Smooth muscle cell (in vitro differentiated cells): Measurements from ENCODE around the gene CUL2. TPM values are rescaled to one million over a fixed set of nuclear protein-coding genes. Genes with fewer than 3 reads are reported as not detected.
A peak's percentile ranks its signal among the peaks of the same experiment; 100 is the strongest.
"Not testable (repeated sequence)": the region's sequence is repeated elsewhere in the genome, so short reads cannot be mapped to it uniquely, and the experiment has no call there.

ENCODE experiments used
- DNase-seq: peaks from one replicate; lab custom pipeline; 2025; ENCODE audit not compliant: unreplicated experiment; lab: John Stamatoyannopoulos, UW
- H2AFZ ChIP-seq: fragments of 200-600 bp; sonication (generic); 2 replicates; pipeline ENCODE4 v1.6.0; 2016; ENCODE audit warnings: antibody characterized with exemption, low read depth, mild to moderate bottlenecking
- H3F3A ChIP-seq: fragments of 200-600 bp; sonication (generic); 2 replicates; pipeline ENCODE4 v1.6.0; 2017; ENCODE audit warnings: antibody characterized with exemption, low read depth
- H3K27ac ChIP-seq: fragments of 200-600 bp; sonication (generic); 2 replicates; pipeline ENCODE4 v1.5.1; 2016; ENCODE audit warnings: low read depth, mild to moderate bottlenecking
- H3K27me3 ChIP-seq: fragments of 200-600 bp; sonication (generic); 2 replicates; pipeline ENCODE4 v1.6.1; 2016; ENCODE audit warnings: low read depth, mild to moderate bottlenecking
- H3K36me3 ChIP-seq: fragments of 200-600 bp; sonication (generic); 2 replicates; pipeline ENCODE4 v1.5.1; 2016; ENCODE audit warnings: low read depth
- H3K4me1 ChIP-seq: fragments of 200-600 bp; sonication (generic); 2 replicates; pipeline ENCODE4 v1.5.1; 2016; ENCODE audit warnings: low read depth
- H3K4me2 ChIP-seq: fragments of 200-600 bp; sonication (generic); 2 replicates; pipeline ENCODE4 v1.6.0; 2016; ENCODE audit warnings: mild to moderate bottlenecking
- H3K4me3 ChIP-seq: fragments of 200-600 bp; sonication (generic); 2 replicates; pipeline ENCODE4 v1.5.1; 2016; ENCODE audit warnings: mild to moderate bottlenecking
- H3K79me2 ChIP-seq: fragments of 200-600 bp; sonication (generic); 2 replicates; pipeline ENCODE4 v1.6.0; 2016; ENCODE audit warnings: low read depth, mild to moderate bottlenecking
- H3K9ac ChIP-seq: fragments of 200-600 bp; sonication (generic); 2 replicates; pipeline ENCODE4 v1.6.0; 2016; ENCODE audit warnings: low read depth
- H3K9me3 ChIP-seq: fragments of 200-600 bp; sonication (generic); replicated peaks from 2 replicates; pipeline ENCODE4 v1.5.1; 2016; ENCODE audit warnings: low read depth
- H4K20me1 ChIP-seq: fragments of 200-600 bp; sonication (generic); 2 replicates; pipeline ENCODE4 v1.6.0; 2016; ENCODE audit warnings: low read depth
- CTCF ChIP-seq: fragments of 200-600 bp; sonication (generic); IDR thresholded peaks from 2 replicates; pipeline ENCODE4 v1.5.1; 2017; ENCODE audit warnings: borderline replicate concordance, mild to moderate bottlenecking, antibody characterized with exemption; ENCODE audit not compliant: insufficient read depth, poor library complexity, severe bottlenecking
- WGBS: methylation state at CpG from one replicate; pipeline ENCODE4 v1.1.7; 2016; ENCODE audit warnings: low lambda C conversion rate; 5-methylcytosine and 5-hydroxymethylcytosine counted together
- polyA plus RNA-seq: library from polyadenylated mRNA; unstranded; fragments of >200 nt; fragmentation: Nextera tagmentation; extraction: Ambion mirVana; gene quantifications from 2 replicates; pipeline ENCODE4 v1.2.1, GENCODE V29; 2016
- total RNA-seq: library from RNA; depleted of rRNA; stranded (reverse); fragments of >200 nt; gene quantifications from 2 replicates; pipeline ENCODE4 v1.2.3, GENCODE V29; 2014

CUL2 gene
- total and polyA plus RNA-seq, 2 experiments from 2014 or later, result 38.7 to 39.6 TPM

GRCh38 chr10:34972591-34972990 is 117.5 kb downstream of the CUL2 start:
- H3K4me1 ChIP-seq, DNase-seq, H3K36me3 ChIP-seq, H4K20me1 ChIP-seq, H3K4me3 ChIP-seq, H2AFZ ChIP-seq, H3K79me2 ChIP-seq, H3K9me3 ChIP-seq, H3F3A ChIP-seq, H3K4me2 ChIP-seq, H3K27me3 ChIP-seq: not testable (repeated sequence)
- peak overlapping the region; percentile 32 for H3K9ac ChIP-seq
- WGBS, result 63% methylated on average over 2 of the region's 2 CpGs
- H3K27ac ChIP-seq, result peak overlapping the region; percentile 81

GRCh38 chr10:34971606-34972334 is 118.4 kb downstream of the CUL2 start:
- not testable (repeated sequence) for DNase-seq, H3K4me3 ChIP-seq, H3K79me2 ChIP-seq, H3K27me3 ChIP-seq, H3K9me3 ChIP-seq, H4K20me1 ChIP-seq, H3F3A ChIP-seq, H3K36me3 ChIP-seq, H3K9ac ChIP-seq, H3K4me1 ChIP-seq
- WGBS, result 48% methylated on average over 12 of the region's 12 CpGs
- peak overlapping the region; percentile 61 for H3K4me2 ChIP-seq
- H3K27ac ChIP-seq, result peak overlapping the region; percentile 65
- H2AFZ ChIP-seq, result peak overlapping the region; percentile 27

- no peak for TF ChIP-seq CTCF
- H3K27ac ChIP-seq, result no peak overlapping the region
- no peak overlapping the region for H2AFZ ChIP-seq
- WGBS, result 95% methylated on average over 17 of the region's 17 CpGs
- no peaks in the 10 kb centered on the region for H4K20me1 ChIP-seq
- H3K9me3 ChIP-seq, result no peaks in the 10 kb centered on the region
- H3K9ac ChIP-seq, result no peak overlapping the region
- DNase-seq, result no peak
- no peaks in the 10 kb centered on the region for H3K4me1 ChIP-seq
- H3K27me3 ChIP-seq, result no peaks in the 10 kb centered on the region
- no peaks in the 10 kb centered on the region for H3F3A ChIP-seq
- H3K36me3 ChIP-seq, result no peaks in the 10 kb centered on the region
- H3K79me2 ChIP-seq, result no peaks in the 10 kb centered on the region
- H3K4me3 ChIP-seq, result no peak overlapping the region
- H3K4me2 ChIP-seq, result no peak overlapping the region
Observed at GRCh38 chr10:34969171-34969570, 121.0 kb downstream of the CUL2 start.

- Histone ChIP-seq H3K79me2 (no peaks in the 10 kb centered on the region), H3K4me3 (no peak overlapping the region), H3K36me3 (no peaks in the 10 kb centered on the region), H3K9ac (no peak overlapping the region), H3K27me3 (no peaks in the 10 kb centered on the region), H3K4me1 (no peaks in the 10 kb centered on the region), H2AFZ (no peak overlapping the region), H3F3A (no peaks in the 10 kb centered on the region), H4K20me1 (no peaks in the 10 kb centered on the region), H3K9me3 (no peaks in the 10 kb centered on the region), H3K27ac (no peak overlapping the region), H3K4me2 (no peak overlapping the region)
- DNase-seq, result no peak
- TF ChIP-seq CTCF, result no peak
- 95% methylated on average over 14 of the region's 14 CpGs for WGBS
Observed at GRCh38 chr10:34967335-34967880, 122.7 kb downstream of the CUL2 start.
